Neutrophil (primary cell): ENCODE results near the gene FOXP4.

ENCODE experiments used
- H3K27ac ChIP-seq: fragments of 200-600 bp; sonication (generic); 2 replicates; pipeline ENCODE4 v1.5.1; 2016; ENCODE audit warnings: mild to moderate bottlenecking, moderate library complexity
- H3K27me3 ChIP-seq: fragments of 200-600 bp; sonication (generic); 2 replicates; pipeline ENCODE4 v1.6.0; 2016; ENCODE audit warnings: mild to moderate bottlenecking
- H3K36me3 ChIP-seq: fragments of 200-600 bp; sonication (generic); 2 replicates; pipeline ENCODE4 v1.5.1; 2017
- H3K4me1 ChIP-seq, 2 experiments: fragments of 200-600 bp in 1 of 2; sonication (generic) in 1 of 2; 1 replicate in 1 of 2; 2 replicates in 1 of 2; pipeline versions ENCODE4 v1.5.1 to v1.6.1; 2013 to 2016; ENCODE audit warnings: low read depth in 1 of 2, low read length in 1 of 2, mild to moderate bottlenecking in 1 of 2, moderate library complexity in 1 of 2; ENCODE audit not compliant: control insufficient read depth in 1 of 2, insufficient read depth in 1 of 2
- H3K4me3 ChIP-seq, 2 experiments: fragments of 200-600 bp in 1 of 2; sonication (generic) in 1 of 2; 1 replicate in 1 of 2; 2 replicates in 1 of 2; pipeline ENCODE4 v1.5.1; 2013 to 2016; ENCODE audit warnings: low read depth in 1 of 2, low read length in 1 of 2, mild to moderate bottlenecking in 1 of 2, moderate library complexity in 1 of 2
- H3K9me3 ChIP-seq: fragments of 200-600 bp; sonication (generic); 2 replicates; pipeline ENCODE4 v1.5.1; 2016
- TF ChIP-seq, protein P1 (sequence below): fragments of 200-600 bp; sonication (generic); IDR thresholded peaks from 2 replicates; pipeline ENCODE4 v1.5.1; 2016; ENCODE audit warnings: antibody characterized with exemption

Gene FOXP4

DNA sequence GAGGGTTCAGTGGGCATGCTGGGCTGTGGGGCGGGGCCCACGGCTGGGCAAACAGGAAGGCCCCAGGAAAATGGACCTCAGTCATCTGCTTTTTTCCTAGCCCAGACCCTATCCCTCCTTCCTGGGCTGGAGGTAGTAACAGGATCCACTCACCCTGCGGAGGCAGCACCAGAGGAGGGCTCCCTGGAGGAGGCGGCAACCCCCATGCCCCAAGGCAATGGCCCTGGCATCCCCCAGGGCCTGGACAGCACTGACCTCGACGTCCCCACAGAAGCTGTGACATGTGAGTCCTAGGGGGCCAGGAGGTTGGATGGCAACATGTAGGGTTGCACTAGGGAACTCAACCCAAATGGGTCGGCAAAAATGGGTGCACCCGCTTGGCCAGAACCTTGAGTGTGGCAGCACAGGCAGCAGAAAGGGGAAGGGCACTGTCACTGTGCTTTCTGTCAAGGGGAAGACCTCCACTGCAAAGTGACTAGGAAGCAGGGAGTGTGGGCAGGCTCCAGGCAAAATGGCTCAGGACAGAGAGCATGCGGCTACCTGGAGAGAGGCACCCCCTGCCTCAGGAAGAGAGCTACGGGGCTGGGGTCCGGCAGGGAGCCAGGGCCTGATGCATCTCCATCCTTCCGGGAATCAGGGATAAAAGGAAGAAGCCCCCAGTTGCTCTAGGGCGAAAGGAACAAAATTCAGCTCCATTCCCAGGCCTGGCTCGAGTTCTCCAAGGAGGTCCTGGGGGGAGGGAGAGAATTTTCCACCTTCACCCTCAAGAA is 100.0 kb downstream of the FOXP4 start:
- no peaks in the 10 kb centered on the region for H3K4me1 ChIP-seq
- H3K27ac ChIP-seq, result no peak overlapping the region
- no peaks in the 10 kb centered on the region for H3K36me3 ChIP-seq
- H3K4me3 ChIP-seq, result no peak overlapping the region
- H3K9me3 ChIP-seq, result no peaks in the 10 kb centered on the region
- H3K27me3 ChIP-seq, result peaks cover 12% of the 10 kb centered on the region
- TF ChIP-seq, protein P1, sequence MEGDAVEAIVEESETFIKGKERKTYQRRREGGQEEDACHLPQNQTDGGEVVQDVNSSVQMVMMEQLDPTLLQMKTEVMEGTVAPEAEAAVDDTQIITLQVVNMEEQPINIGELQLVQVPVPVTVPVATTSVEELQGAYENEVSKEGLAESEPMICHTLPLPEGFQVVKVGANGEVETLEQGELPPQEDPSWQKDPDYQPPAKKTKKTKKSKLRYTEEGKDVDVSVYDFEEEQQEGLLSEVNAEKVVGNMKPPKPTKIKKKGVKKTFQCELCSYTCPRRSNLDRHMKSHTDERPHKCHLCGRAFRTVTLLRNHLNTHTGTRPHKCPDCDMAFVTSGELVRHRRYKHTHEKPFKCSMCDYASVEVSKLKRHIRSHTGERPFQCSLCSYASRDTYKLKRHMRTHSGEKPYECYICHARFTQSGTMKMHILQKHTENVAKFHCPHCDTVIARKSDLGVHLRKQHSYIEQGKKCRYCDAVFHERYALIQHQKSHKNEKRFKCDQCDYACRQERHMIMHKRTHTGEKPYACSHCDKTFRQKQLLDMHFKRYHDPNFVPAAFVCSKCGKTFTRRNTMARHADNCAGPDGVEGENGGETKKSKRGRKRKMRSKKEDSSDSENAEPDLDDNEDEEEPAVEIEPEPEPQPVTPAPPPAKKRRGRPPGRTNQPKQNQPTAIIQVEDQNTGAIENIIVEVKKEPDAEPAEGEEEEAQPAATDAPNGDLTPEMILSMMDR, result no peak

DNA sequence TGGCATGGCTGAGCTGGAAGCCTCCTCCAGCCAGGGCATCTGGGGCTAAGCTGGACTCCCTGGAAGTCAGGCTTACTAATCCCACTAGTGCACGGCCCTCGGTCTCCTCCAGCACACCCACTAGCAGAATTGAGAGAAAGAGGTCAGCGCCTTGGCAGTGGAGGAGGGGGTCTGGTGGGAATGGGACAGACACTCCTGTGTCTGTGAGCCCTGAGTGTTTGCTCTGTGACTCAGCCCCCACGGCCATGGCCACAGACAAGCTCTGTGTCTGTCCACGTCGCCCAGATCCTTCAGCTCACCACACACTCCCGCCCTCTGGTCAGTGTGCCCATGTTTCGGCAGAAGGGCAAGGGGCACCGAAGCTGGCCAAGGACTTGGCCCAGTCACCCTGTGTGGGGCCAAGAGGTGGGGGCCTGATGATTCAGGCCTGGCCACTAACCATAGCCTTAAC is 100.9 kb downstream of the FOXP4 start:
- TF ChIP-seq, protein P1, result no peak
- Histone ChIP-seq H3K4me3 (no peak overlapping the region), H3K36me3 (no peaks in the 10 kb centered on the region), H3K4me1 (no peaks in the 10 kb centered on the region), H3K27ac (no peak overlapping the region), H3K9me3 (no peaks in the 10 kb centered on the region), H3K27me3 (peaks cover 3% of the 10 kb centered on the region)

DNA sequence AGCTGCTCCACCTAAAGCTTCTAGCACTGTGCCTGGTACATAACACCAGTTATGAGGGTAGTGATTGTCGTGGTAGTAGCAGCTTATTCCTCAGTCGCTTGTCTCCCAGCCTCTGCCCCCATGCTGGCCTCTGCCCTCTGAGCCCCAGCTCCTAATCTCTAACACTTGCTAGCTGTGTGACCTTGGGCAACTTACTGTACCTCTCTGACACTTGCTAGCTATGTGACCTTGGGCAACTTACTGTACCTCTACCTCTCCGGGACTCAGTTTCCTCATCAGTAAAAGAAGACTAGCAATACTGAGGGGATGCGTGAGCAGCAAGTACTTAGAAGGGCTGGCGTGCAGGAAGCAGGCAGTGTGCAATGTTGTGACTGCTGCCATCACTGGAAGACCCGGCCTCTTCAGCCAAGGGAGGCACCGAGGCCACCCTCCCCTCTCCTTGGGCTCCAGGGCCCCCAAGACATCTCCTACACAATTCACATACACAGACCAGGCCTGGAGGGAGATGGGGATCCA is 101.9 kb downstream of the FOXP4 start:
- H3K4me3 ChIP-seq, result no peak overlapping the region
- TF ChIP-seq, protein P1, result no peak
- no peaks in the 10 kb centered on the region for H3K36me3 ChIP-seq

DNA sequence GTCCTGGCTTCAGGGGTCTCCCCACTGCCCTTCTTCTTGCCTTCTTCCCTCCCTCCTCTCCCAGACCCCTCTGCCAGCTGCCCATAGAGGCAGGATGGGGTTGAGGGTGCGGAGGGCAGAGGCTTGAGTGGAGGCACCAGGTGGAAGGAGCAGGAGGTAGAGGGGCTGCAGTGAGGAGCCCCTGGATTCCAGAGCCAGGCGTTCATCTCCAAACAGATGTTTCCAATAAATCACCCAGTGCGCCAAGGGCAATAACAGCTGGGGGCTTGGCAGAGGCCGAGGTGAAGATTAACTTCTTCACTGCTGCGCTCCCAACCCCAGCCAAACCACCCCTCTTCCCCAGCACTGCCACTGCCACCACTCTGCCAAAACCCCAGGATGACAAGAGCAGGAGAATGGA is 102.7 kb downstream of the FOXP4 start:
- Histone ChIP-seq H3K36me3 (no peaks in the 10 kb centered on the region), H3K27ac (no peak overlapping the region), H3K9me3 (no peaks in the 10 kb centered on the region), H3K27me3 (no peaks in the 10 kb centered on the region), H3K4me3 (no peak overlapping the region), H3K4me1 (no peaks in the 10 kb centered on the region)
- TF ChIP-seq, protein P1, result no peak

More for the DNA sequence above, 101.9 kb downstream of the FOXP4 start:
- Histone ChIP-seq H3K27ac (no peak overlapping the region), H3K4me1 (no peaks in the 10 kb centered on the region), H3K27me3 (no peaks in the 10 kb centered on the region), H3K9me3 (no peaks in the 10 kb centered on the region)

DNA sequence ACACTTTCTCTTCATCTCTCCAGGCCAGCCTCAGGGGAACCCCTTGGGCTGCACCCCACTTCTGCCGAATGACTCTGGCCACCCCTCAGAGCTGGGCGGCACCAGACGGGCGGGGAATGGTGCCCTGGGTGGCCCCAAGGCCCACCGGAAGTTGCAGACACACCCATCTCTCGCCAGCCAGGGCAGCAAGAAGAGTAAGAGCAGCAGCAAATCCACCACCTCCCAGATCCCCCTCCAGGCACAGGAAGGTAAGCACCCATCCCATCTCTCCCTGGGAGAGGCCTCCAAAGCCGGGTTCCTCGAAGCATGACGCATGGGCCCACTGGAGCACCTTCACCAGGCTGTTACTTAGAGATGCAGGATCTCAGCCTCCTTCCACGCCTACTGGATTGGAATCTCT is 103.4 kb downstream of the FOXP4 start:
- H3K27me3 ChIP-seq, result no peaks in the 10 kb centered on the region
- H3K36me3 ChIP-seq, result no peaks in the 10 kb centered on the region
- TF ChIP-seq, protein P1, result no peak
- no peaks in the 10 kb centered on the region for H3K4me1 ChIP-seq
- no peaks in the 10 kb centered on the region for H3K9me3 ChIP-seq
- H3K4me3 ChIP-seq, result no peak overlapping the region
- no peak overlapping the region for H3K27ac ChIP-seq
